NT2/D1 (cell line): ENCODE data around the gene SKAP1.

Experiments used
- DNase-seq: peaks from one replicate; pipeline ENCODE4 v3.0.0-alpha.2; 2011; ENCODE audit warnings: low read depth, low spot score
- H3K27me3 ChIP-seq: 2 replicates; pipeline ENCODE4 v1.6.0; 2011; ENCODE audit warnings: mild to moderate bottlenecking; ENCODE audit not compliant: insufficient read length, insufficient read depth
- H3K36me3 ChIP-seq: 2 replicates; pipeline ENCODE4 v1.6.1; 2011; ENCODE audit warnings: mild to moderate bottlenecking, low read length, mixed read lengths; ENCODE audit not compliant: insufficient read depth, insufficient read length
- H3K4me1 ChIP-seq: 2 replicates; pipeline ENCODE4 v1.5.1; 2011; ENCODE audit not compliant: insufficient read depth, insufficient read length
- H3K4me3 ChIP-seq: 2 replicates; pipeline ENCODE4 v1.5.1; 2011; ENCODE audit warnings: low read depth; ENCODE audit not compliant: insufficient read length
- H3K9ac ChIP-seq: 2 replicates; pipeline ENCODE4 v1.6.0; 2011; ENCODE audit warnings: low read depth; ENCODE audit not compliant: insufficient read length
- H3K9me3 ChIP-seq: 2 replicates; pipeline ENCODE4 v1.5.1; 2011; ENCODE audit warnings: mild to moderate bottlenecking, low read length; ENCODE audit not compliant: insufficient read depth
- SUZ12 ChIP-seq: IDR thresholded peaks from 2 replicates; pipeline ENCODE4 v1.6.1; 2011; ENCODE audit not compliant: insufficient read length, insufficient read depth; ENCODE audit errors: extremely low read depth
- YY1 ChIP-seq: IDR thresholded peaks from 2 replicates; pipeline ENCODE4 v1.6.1; 2011; ENCODE audit not compliant: insufficient read length, insufficient read depth
- ZNF274 ChIP-seq: IDR thresholded peaks from 2 replicates; pipeline ENCODE4 v1.6.1; 2011; ENCODE audit warnings: mild to moderate bottlenecking, low read depth, low read length

SKAP1 gene

DNA sequence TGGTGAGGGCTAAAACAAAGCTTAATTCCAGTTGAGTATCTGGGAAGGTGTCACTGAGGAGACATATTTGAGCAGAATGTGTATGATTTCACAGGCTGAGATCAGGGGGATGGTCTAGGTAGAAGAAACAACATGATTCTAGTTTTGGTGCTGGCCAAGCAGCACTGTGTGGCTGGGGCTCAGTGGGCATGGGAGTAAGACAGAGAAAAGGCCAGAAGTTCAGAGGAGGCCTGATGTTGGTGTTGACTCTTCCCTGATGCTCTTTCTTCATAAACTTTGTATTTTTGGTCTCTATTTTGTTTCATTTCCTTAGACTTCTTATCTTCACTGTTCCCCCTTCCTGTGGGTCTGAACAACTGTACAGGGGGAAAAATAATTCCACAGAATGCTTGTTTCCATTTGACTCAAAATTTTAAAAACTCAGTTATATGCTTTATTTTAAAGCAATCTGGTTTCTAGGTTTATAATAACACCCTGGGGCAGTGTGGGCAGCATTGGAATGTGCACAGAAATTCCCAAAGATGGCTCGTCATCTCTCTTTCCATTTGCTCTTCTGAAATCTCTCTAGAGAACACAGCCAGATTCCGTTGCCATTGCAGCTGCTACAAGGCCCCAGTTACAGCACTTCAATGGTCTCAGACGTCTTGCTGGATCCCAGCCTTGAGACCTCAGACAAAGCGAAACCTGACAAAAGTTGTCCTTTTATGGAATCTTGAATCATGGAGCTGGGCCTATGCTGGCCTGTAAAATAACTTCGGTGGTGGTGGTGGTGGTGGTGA, 254.1 kb downstream of the SKAP1 start:
- Histone ChIP-seq H3K9me3 (no peaks in the 10 kb centered on the region), H3K4me1 (no peaks in the 10 kb centered on the region), H3K9ac (no peak overlapping the region), H3K27me3 (no peaks in the 10 kb centered on the region), H3K36me3 (no peaks in the 10 kb centered on the region), H3K4me3 (no peak overlapping the region)
- DNase-seq, result no peak
- TF ChIP-seq SUZ12 (no peak), ZNF274 (no peak), YY1 (no peak)

DNA sequence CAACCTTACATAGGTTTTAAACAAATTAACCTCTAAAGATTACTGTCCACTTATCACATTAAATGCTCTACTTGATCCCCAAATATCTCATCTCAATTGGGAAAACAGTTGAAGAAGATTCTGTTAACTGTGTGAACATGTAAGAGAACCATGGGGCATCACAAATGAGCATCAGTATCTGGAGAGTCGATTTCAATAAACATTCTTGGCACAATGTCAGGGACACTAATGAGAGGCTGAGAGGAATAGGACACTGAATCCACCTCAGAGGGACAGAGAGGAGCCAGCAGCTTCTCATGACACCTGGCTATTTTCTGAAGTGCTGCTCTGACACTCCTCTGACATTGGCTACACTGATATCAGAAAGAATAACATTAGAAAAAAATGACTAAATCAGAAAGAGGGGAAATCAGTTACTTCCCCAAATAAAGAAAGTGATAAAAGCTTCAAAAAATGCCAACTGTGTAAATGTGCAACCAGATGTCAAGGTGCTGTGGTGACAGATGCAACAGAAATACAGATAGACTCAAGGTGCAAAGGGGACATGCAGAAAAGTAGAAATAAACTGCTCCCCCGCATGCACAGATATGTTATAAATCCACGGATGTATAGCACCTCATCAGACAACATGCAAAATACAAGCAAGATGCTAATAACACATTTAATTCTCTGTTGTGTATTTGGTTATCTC, 255.0 kb downstream of the SKAP1 start:
- H3K4me1 ChIP-seq, result no peaks in the 10 kb centered on the region
- no peaks in the 10 kb centered on the region for H3K9me3 ChIP-seq
- no peaks in the 10 kb centered on the region for H3K36me3 ChIP-seq
- H3K4me3 ChIP-seq, result no peak overlapping the region
- no peaks in the 10 kb centered on the region for H3K27me3 ChIP-seq
- DNase-seq, result no peak
- TF ChIP-seq SUZ12, result no peak
- no peak for TF ChIP-seq ZNF274
- no peak for TF ChIP-seq YY1
- no peak overlapping the region for H3K9ac ChIP-seq

DNA sequence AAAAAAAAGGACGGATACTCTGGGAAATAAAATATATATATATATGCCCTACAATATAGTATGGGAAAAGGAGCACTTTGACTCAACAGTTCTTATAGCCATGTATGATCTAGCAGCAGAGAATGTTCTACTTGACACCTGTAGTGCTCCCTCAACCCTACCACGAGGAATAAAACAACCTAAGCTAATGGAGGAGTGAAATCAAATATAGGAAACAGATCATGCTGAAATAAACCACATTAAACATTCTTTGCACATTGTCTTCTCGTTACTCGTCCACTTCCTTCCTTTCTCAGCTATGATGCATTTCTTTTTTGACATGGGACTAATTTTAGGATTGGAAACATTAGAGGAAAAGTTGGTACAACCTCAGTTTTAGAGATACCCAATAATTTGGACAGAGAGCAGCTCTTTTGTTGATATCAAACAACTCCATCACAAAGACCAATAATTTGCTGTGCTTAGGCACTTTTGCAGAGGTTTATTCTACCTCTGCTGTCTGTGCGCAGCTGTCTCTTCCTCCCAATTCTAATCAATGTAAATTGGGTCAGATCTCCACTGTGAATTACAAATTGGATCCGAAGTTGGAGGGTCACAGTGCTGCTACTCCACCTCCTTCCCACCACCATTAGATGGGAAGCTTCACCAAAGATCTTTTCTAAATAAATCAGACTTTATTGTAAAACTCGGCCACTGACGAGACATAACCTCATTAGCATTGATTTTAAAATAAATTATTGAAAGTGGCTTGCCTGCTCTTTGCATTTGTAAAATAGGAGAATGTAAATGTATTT, 256.6 kb downstream of the SKAP1 start:
- DNase-seq, result no peak
- Histone ChIP-seq H3K9ac (no peak overlapping the region), H3K27me3 (peaks cover 10% of the 10 kb centered on the region), H3K4me3 (no peak overlapping the region), H3K4me1 (no peaks in the 10 kb centered on the region), H3K9me3 (no peaks in the 10 kb centered on the region), H3K36me3 (no peaks in the 10 kb centered on the region)
- TF ChIP-seq ZNF274, result no peak
- no peak for TF ChIP-seq YY1
- no peak for TF ChIP-seq SUZ12

GRCh38 chr17:48169926-48170325, 260.1 kb downstream of the SKAP1 start:
- Histone ChIP-seq H3K27me3 (peaks cover 10% of the 10 kb centered on the region), H3K9me3 (no peaks in the 10 kb centered on the region), H3K36me3 (no peaks in the 10 kb centered on the region), H3K9ac (no peak overlapping the region), H3K4me3 (no peak overlapping the region), H3K4me1 (no peaks in the 10 kb centered on the region)
- no peak for TF ChIP-seq YY1
- no peak for DNase-seq

DNA sequence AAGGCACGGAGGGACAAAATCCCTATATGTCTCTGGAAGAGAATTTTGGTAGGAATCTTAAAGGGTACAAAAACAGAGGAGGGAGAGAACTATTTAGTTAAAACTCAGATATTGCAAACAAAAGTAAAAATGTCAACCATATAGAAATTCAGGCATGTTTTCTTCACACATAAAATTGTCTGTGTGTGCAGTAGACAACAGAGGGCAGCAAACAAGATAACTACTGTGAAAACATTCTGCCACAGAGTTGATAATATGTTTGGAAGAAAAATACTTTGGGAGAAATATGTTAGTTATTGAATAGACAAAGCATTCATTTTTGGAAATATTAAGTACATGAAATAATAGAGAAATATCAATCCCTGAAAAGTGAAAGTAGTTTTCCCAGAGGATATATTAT, 266.2 kb downstream of the SKAP1 start:
- Histone ChIP-seq H3K27me3 (peaks cover under 1% of the 10 kb centered on the region), H3K9ac (no peak overlapping the region), H3K36me3 (no peaks in the 10 kb centered on the region), H3K4me1 (peaks cover 6% of the 10 kb centered on the region), H3K4me3 (no peak overlapping the region), H3K9me3 (no peaks in the 10 kb centered on the region)
- no peak for TF ChIP-seq SUZ12
- DNase-seq, result no peak

- no peaks in the 10 kb centered on the region for H3K27me3 ChIP-seq
- H3K9me3 ChIP-seq, result no peaks in the 10 kb centered on the region
- no peak overlapping the region for H3K9ac ChIP-seq
- no peaks in the 10 kb centered on the region for H3K36me3 ChIP-seq
- peaks cover 6% of the 10 kb centered on the region for H3K4me1 ChIP-seq
- DNase-seq, result no peak
- TF ChIP-seq SUZ12 (no peak), ZNF274 (0 out of 2 replicates have a peak, but pooled peaks have one; percentile 11), YY1 (no peak)
- no peak overlapping the region for H3K4me3 ChIP-seq
These were observed 267.0 kb downstream of the SKAP1 start for GRCh38 chr17:48162946-48163506.
